EH (cell line): ENCODE data around the gene CRIM1.
"Not testable (repeated sequence)": the region's sequence is repeated elsewhere in the genome, so short reads cannot be mapped to it uniquely, and the experiment has no call there.

Source experiments
- DNase-seq: peaks from one replicate; pipeline ENCODE4 v3.0.0-alpha.2; 2015; ENCODE audit warnings: low read depth

CRIM1 gene

GRCh38 chr2:36355151-36355889, at the start of gene CRIM1:
CRIM1 (plus strand) TSS chr2:36355778; CDS start chr2:36356293, 515 bp downstream.
- peak; percentile 95 for DNase-seq

- no peak for DNase-seq
Observed at GRCh38 chr2:36307441-36307840, 48.1 kb upstream of the CRIM1 start.

- DNase-seq = not testable (repeated sequence)
Observed at GRCh38 chr2:36310444-36310843, 45.1 kb upstream of the CRIM1 start.

GRCh38 chr2:36318547-36318946, 37.0 kb upstream of the CRIM1 start:
- peak; percentile 15 for DNase-seq

- peak; percentile 61 for DNase-seq
Observed at GRCh38 chr2:36322108-36322507, 33.5 kb upstream of the CRIM1 start.

GRCh38 chr2:36326286-36326685, 29.3 kb upstream of the CRIM1 start:
- DNase-seq = no peak

GRCh38 chr2:36329251-36329650, 26.3 kb upstream of the CRIM1 start:
- peak; percentile 61 for DNase-seq

GRCh38 chr2:36329746-36330472, 25.7 kb upstream of the CRIM1 start:
- DNase-seq = peak; percentile 86

GRCh38 chr2:36330473-36331395, 24.8 kb upstream of the CRIM1 start:
- no peak for DNase-seq

- no peak for DNase-seq
Observed at GRCh38 chr2:36333350-36334012, 22.1 kb upstream of the CRIM1 start.

- no peak for DNase-seq
Observed at GRCh38 chr2:36335597-36335996, 20.0 kb upstream of the CRIM1 start.

- no peak for DNase-seq
Observed at GRCh38 chr2:36336321-36336720, 19.3 kb upstream of the CRIM1 start.

GRCh38 chr2:36337354-36337753, 18.2 kb upstream of the CRIM1 start:
- DNase-seq = no peak

GRCh38 chr2:36338124-36338826, 17.3 kb upstream of the CRIM1 start:
- DNase-seq = no peak

- peak; percentile 87 for DNase-seq
Observed at GRCh38 chr2:36338827-36339145, 16.8 kb upstream of the CRIM1 start.

GRCh38 chr2:36339607-36340218, 15.9 kb upstream of the CRIM1 start:
- peak; percentile 80 for DNase-seq

GRCh38 chr2:36343606-36344005, 12.0 kb upstream of the CRIM1 start:
- peak; percentile 59 for DNase-seq

- DNase-seq = no peak
Observed at GRCh38 chr2:36348721-36349120, 6.9 kb upstream of the CRIM1 start.

- DNase-seq = no peak
Observed at GRCh38 chr2:36351291-36351690, 4.3 kb upstream of the CRIM1 start.

GRCh38 chr2:36351736-36352349, 3.7 kb upstream of the CRIM1 start:
- peak; percentile 69 for DNase-seq
